PFSK-1 (cell line): ENCODE results near the gene MARCHF10.

ENCODE experiments used
- POLR2AphosphoS5 ChIP-seq: IDR thresholded peaks from 2 replicates; pipeline ENCODE4 v1.6.1; 2012; ENCODE audit warnings: low read depth, mild to moderate bottlenecking, control low read depth, low read length, moderate library complexity
- TAF1 ChIP-seq: IDR thresholded peaks from 2 replicates; pipeline ENCODE4 v1.6.1; 2012; ENCODE audit warnings: low read length, control low read depth, borderline replicate concordance; ENCODE audit not compliant: insufficient read depth

DNA sequence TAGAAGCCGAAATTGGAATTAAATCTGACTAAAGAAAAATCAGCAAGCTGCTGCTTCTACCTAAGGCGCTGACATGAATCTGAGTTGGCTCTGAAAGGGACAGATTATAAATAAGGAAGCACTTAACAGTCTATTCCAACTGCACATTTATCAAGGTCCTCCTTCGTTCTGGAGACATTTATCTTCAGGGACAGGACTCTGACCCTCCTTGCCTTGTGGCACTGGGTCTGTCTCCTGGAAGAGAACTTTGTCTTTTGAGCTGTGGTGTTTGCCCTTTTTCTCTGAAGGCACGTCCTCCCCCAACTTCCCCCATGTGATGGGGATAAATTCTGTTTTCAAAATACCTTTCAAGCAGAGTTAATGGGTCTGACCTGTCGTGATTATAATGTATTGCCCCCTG is 47.0 kb upstream of the MARCHF10 start:
- TF ChIP-seq TAF1 (no peak), POLR2AphosphoS5 (no peak)
